GM23248 (cell line): ENCODE data around the gene DAAM1. TPM values are rescaled to one million over a fixed set of nuclear protein-coding genes. Genes with fewer than 3 reads are reported as not detected.

Experiments used
- DNase-seq: peaks from one replicate; pipeline ENCODE4 v3.0.0-alpha.2; 2015
- H2AFZ ChIP-seq: fragments of 200-600 bp; sonication (generic); 2 replicates; pipeline ENCODE4 v1.6.1; 2016; ENCODE audit warnings: antibody characterized with exemption
- H3F3A ChIP-seq: fragments of 200-600 bp; sonication (generic); 2 replicates; pipeline ENCODE4 v1.6.1; 2016; ENCODE audit warnings: mild to moderate bottlenecking, antibody characterized with exemption, mixed run types; ENCODE audit not compliant: insufficient read depth
- H3K27ac ChIP-seq: fragments of 200-600 bp; sonication (generic); 2 replicates; pipeline ENCODE4 v1.5.1; 2016; ENCODE audit warnings: mild to moderate bottlenecking
- H3K27me3 ChIP-seq: fragments of 200-600 bp; sonication (generic); replicated peaks from 2 replicates; pipeline ENCODE4 v1.6.1; 2016; ENCODE audit warnings: mild to moderate bottlenecking; ENCODE audit not compliant: insufficient read depth
- H3K36me3 ChIP-seq: fragments of 200-600 bp; sonication (generic); 2 replicates; pipeline ENCODE4 v1.6.1; 2016; ENCODE audit warnings: low read depth, mild to moderate bottlenecking
- H3K4me1 ChIP-seq: fragments of 200-600 bp; sonication (generic); 2 replicates; pipeline ENCODE4 v1.6.1; 2016; ENCODE audit warnings: mild to moderate bottlenecking; ENCODE audit not compliant: insufficient read depth
- H3K4me2 ChIP-seq: fragments of 200-600 bp; sonication (generic); one replicate; pipeline ENCODE4 v1.6.1; 2016; ENCODE audit warnings: mild to moderate bottlenecking; ENCODE audit not compliant: unreplicated experiment
- H3K4me3 ChIP-seq: fragments of 200-600 bp; sonication (generic); 2 replicates; pipeline ENCODE4 v1.5.1; 2016; ENCODE audit warnings: mild to moderate bottlenecking
- H3K79me2 ChIP-seq: fragments of 200-600 bp; sonication (generic); 2 replicates; pipeline ENCODE4 v1.6.1; 2016; ENCODE audit warnings: mild to moderate bottlenecking; ENCODE audit not compliant: insufficient read depth
- H3K9ac ChIP-seq: fragments of 200-600 bp; sonication (generic); 2 replicates; pipeline ENCODE4 v1.6.1; 2016; ENCODE audit warnings: mild to moderate bottlenecking
- H3K9me2 ChIP-seq: fragments of 200-600 bp; sonication (generic); 2 replicates; pipeline ENCODE4 v1.6.1; 2016; ENCODE audit warnings: mixed run types, mild to moderate bottlenecking, moderate library complexity; ENCODE audit not compliant: insufficient read depth
- H3K9me3 ChIP-seq: fragments of 200-600 bp; sonication (generic); one replicate; pipeline ENCODE4 v1.6.1; 2017; ENCODE audit warnings: low read depth
- H4K20me1 ChIP-seq: fragments of 200-600 bp; sonication (generic); 2 replicates; pipeline ENCODE4 v1.6.0; 2016; ENCODE audit not compliant: insufficient read depth
- EZH2 ChIP-seq: fragments of 200-600 bp; sonication (generic); IDR thresholded peaks from 2 replicates; pipeline ENCODE4 v1.6.1; 2018; ENCODE audit warnings: antibody characterized with exemption, mild to moderate bottlenecking; ENCODE audit not compliant: insufficient read depth, poor library complexity, severe bottlenecking
- EZH2phosphoT487 ChIP-seq: fragments of 200-600 bp; sonication (generic); IDR thresholded peaks from 2 replicates; pipeline ENCODE4 v1.6.1; 2018; ENCODE audit warnings: antibody characterized with exemption, moderate library complexity, mild to moderate bottlenecking, low read depth; ENCODE audit not compliant: insufficient read depth
- WGBS, 2 experiments: methylation state at CpG; one replicate each; pipeline ENCODE4 v1.1.6; 2015 to 2017; ENCODE audit warnings: low lambda C conversion rate in 2 of 2, low coverage in 1 of 2; ENCODE audit errors: missing lambda C conversion rate in 2 of 2; 5-methylcytosine and 5-hydroxymethylcytosine counted together
- in situ Hi-C: fragments of 300-500 bp; cut with MboI; formaldehyde crosslinking; loops from 2 replicates; pipeline ENCODE4 v1.15.0; 2020
- polyA plus RNA-seq: library from polyadenylated mRNA; unstranded; fragments of >200 nt; fragmentation: Nextera tagmentation; extraction: Ambion mirVana; gene quantifications from 2 replicates; pipeline ENCODE4 v1.2.1, GENCODE V29; 2016
- total RNA-seq: library from RNA; depleted of rRNA; stranded (reverse); fragments of >200 nt; shearing (Covaris generic); gene quantifications from 2 replicates; pipeline ENCODE4 v1.2.3, GENCODE V29; 2014

Gene DAAM1
- total and polyA plus RNA-seq, 2 experiments from 2014 or later: 17.4 to 17.5 TPM

DNA sequence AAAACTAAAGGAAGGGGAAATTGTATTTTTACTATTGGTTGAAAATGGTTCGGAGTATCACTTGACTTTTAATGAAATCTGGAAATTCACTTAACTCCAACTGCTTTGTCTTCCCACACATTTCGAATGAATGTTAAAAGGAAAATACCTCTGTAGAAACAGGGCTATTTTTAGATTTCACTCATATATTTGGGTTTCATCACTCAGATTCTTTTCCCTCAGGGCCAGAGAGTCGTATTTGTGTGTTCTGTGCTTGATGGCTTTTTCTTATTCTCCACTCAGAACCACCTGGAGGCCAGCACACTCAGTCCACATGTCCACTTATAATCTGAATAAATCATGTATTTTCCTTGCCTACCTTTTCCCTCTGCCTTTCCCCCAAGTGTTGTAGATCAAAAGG, 40.0 kb downstream of the DAAM1 start:
- Histone ChIP-seq H3K9me3 (no peaks in the 10 kb centered on the region), H3K9ac (no peak overlapping the region), H3K9me2 (0 out of 2 replicates have a peak, but pooled peaks cover 8% of the 10 kb centered on the region), H3K27me3 (no peaks in the 10 kb centered on the region), H3K4me1 (peaks cover 11% of the 10 kb centered on the region), H3K36me3 (no peaks in the 10 kb centered on the region), H3K79me2 (peaks cover 99% of the 10 kb centered on the region), H3K4me3 (no peak overlapping the region), H2AFZ (no peak overlapping the region), H4K20me1 (0 out of 2 replicates have a peak, but pooled peaks cover 10% of the 10 kb centered on the region), H3F3A (no peaks in the 10 kb centered on the region), H3K4me2 (no peak overlapping the region), H3K27ac (no peak overlapping the region)
- in situ Hi-C loops: no loop called here
- peak; percentile 61 for DNase-seq
- WGBS, 2 experiments: 66 to 80% methylated on average over 3 of the region's 3 CpGs
- no peak for TF ChIP-seq EZH2phosphoT487
- no peak for TF ChIP-seq EZH2

GRCh38 chr14:59229653-59230406, 41.4 kb downstream of the DAAM1 start:
- 52 to 70% methylated on average over 3 of the region's 3 CpGs for WGBS, 2 experiments
- H4K20me1 ChIP-seq: 0 out of 2 replicates have a peak, but pooled peaks cover 10% of the 10 kb centered on the region

DNA sequence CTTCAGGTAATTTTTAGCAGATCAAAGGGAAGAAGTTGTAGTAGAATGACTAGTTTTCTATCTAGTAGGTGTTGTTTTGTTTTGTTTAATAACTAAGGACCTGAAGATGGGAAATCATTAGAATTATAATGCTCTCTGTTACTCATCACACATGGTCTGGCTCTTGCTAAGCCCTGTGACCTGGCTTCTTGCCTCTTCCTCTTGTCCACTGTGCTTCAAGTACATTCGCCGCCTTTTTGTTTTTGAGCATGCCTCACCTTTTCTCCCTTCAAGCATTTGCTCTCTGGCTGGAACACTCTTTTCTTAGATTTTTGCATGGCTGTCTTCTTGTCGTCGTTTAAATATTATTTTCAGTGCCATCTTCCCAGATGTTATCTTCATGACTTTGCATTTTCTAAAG, 47.7 kb downstream of the DAAM1 start:
- DNase-seq: peak; percentile 12
- no peak overlapping the region for H2AFZ ChIP-seq
- TF ChIP-seq EZH2 (no peak), EZH2phosphoT487 (no peak)
- WGBS, 2 experiments: 70 to 71% methylated on average over 4 of the region's 4 CpGs
- H3K27ac ChIP-seq: no peak overlapping the region
- no peaks in the 10 kb centered on the region for H3K36me3 ChIP-seq
- no peak overlapping the region for H3K4me3 ChIP-seq
- in situ Hi-C loops: no loop called here
- H3K9ac ChIP-seq: no peak overlapping the region
- no peaks in the 10 kb centered on the region for H3K9me3 ChIP-seq
- no peaks in the 10 kb centered on the region for H3K4me1 ChIP-seq
- H3F3A ChIP-seq: no peaks in the 10 kb centered on the region
- H4K20me1 ChIP-seq: no peaks in the 10 kb centered on the region; the same call in 1 of the 2 replicates
- H3K4me2 ChIP-seq: no peak overlapping the region
- H3K27me3 ChIP-seq: no peaks in the 10 kb centered on the region
- peaks cover 99% of the 10 kb centered on the region for H3K79me2 ChIP-seq
- no peaks in the 10 kb centered on the region for H3K9me2 ChIP-seq

More at GRCh38 chr14:59229653-59230406, 41.4 kb downstream of the DAAM1 start:
- 0 out of 2 replicates have a peak, but pooled peaks cover 8% of the 10 kb centered on the region for H3K9me2 ChIP-seq
- no peak overlapping the region for H2AFZ ChIP-seq
- no peak for DNase-seq
- H3K4me3 ChIP-seq: no peak overlapping the region
- peaks cover 99% of the 10 kb centered on the region for H3K79me2 ChIP-seq
- TF ChIP-seq EZH2phosphoT487 (no peak), EZH2 (no peak)
- H3K27me3 ChIP-seq: no peaks in the 10 kb centered on the region
- no peaks in the 10 kb centered on the region for H3F3A ChIP-seq
- peaks cover 11% of the 10 kb centered on the region for H3K4me1 ChIP-seq
- H3K27ac ChIP-seq: no peak overlapping the region
- H3K36me3 ChIP-seq: no peaks in the 10 kb centered on the region
- no peaks in the 10 kb centered on the region for H3K9me3 ChIP-seq
- no peak overlapping the region for H3K4me2 ChIP-seq
- H3K9ac ChIP-seq: no peak overlapping the region
- in situ Hi-C loops: no loop called here

GRCh38 chr14:59238216-59238615, 49.7 kb downstream of the DAAM1 start:
- Histone ChIP-seq H2AFZ (no peak overlapping the region), H3K27ac (no peak overlapping the region), H3K9ac (no peak overlapping the region), H3K27me3 (no peaks in the 10 kb centered on the region), H3K9me3 (no peaks in the 10 kb centered on the region), H3K9me2 (no peaks in the 10 kb centered on the region), H3K4me3 (no peak overlapping the region), H3K4me1 (no peaks in the 10 kb centered on the region), H3K36me3 (no peaks in the 10 kb centered on the region), H3F3A (no peaks in the 10 kb centered on the region), H3K4me2 (no peak overlapping the region), H3K79me2 (peaks cover 100% of the 10 kb centered on the region), H4K20me1 (no peaks in the 10 kb centered on the region; the same call in 1 of the 2 replicates)
- no peak for DNase-seq
- no peak for TF ChIP-seq EZH2
- 85 to 89% methylated on average over 5 of the region's 5 CpGs for WGBS, 2 experiments
- in situ Hi-C loops: no loop called here
